Stimulated activated CD8-positive, alpha-beta memory T cell treated with anti-CD3 and anti-CD28 coated beads, Interleukin-12 subunit alpha, Interleukin-12 subunit beta, amount 100 ng/mL, for 1 hour (primary cell): Measurements from ENCODE around the gene RNLS.

ENCODE experiments used
- DNase-seq: peaks from one replicate; pipeline ENCODE4 v3.0.0-alpha.2; 2020; ENCODE audit warnings: low read depth

The RNLS gene

GRCh38 chr10:88553116-88553752, 29.9 kb downstream of the RNLS start:
- no peak for DNase-seq

- DNase-seq, result no peak
Measured at GRCh38 chr10:88551246-88551645, 31.9 kb downstream of the RNLS start.

- DNase-seq, result no peak
Measured at GRCh38 chr10:88546497-88546896, 36.6 kb downstream of the RNLS start.

- no peak for DNase-seq
Measured at GRCh38 chr10:88545359-88545758, 37.8 kb downstream of the RNLS start.

- no peak for DNase-seq
Measured at GRCh38 chr10:88544140-88544870, 38.8 kb downstream of the RNLS start.

GRCh38 chr10:88542522-88542921, 40.6 kb downstream of the RNLS start:
- no peak for DNase-seq

- no peak for DNase-seq
Measured at GRCh38 chr10:88541116-88541626, 41.9 kb downstream of the RNLS start.

GRCh38 chr10:88540351-88540750, 42.8 kb downstream of the RNLS start:
- DNase-seq, result no peak

- no peak for DNase-seq
Measured at GRCh38 chr10:88538048-88538447, 45.1 kb downstream of the RNLS start.

GRCh38 chr10:88537322-88537721, 45.8 kb downstream of the RNLS start:
- DNase-seq, result no peak

GRCh38 chr10:88536437-88536836, 46.7 kb downstream of the RNLS start:
- DNase-seq, result no peak

GRCh38 chr10:88534072-88534665, 48.9 kb downstream of the RNLS start:
- DNase-seq, result no peak

- no peak for DNase-seq
Measured at GRCh38 chr10:88531392-88532052, 51.6 kb downstream of the RNLS start.

- DNase-seq, result no peak
Measured at GRCh38 chr10:88530629-88531391, 52.3 kb downstream of the RNLS start.

- DNase-seq, result no peak
Measured at GRCh38 chr10:88530093-88530492, 53.0 kb downstream of the RNLS start.

- no peak for DNase-seq
Measured at GRCh38 chr10:88528806-88529570, 54.1 kb downstream of the RNLS start.

GRCh38 chr10:88528201-88528600, 54.9 kb downstream of the RNLS start:
- no peak for DNase-seq

- no peak for DNase-seq
Measured at GRCh38 chr10:88527245-88527644, 55.9 kb downstream of the RNLS start.

- no peak for DNase-seq
Measured at GRCh38 chr10:88526501-88527105, 56.5 kb downstream of the RNLS start.

GRCh38 chr10:88525371-88526069, 57.6 kb downstream of the RNLS start:
- no peak for DNase-seq
